ENCODE data around the gene ZNF687. TPM values are rescaled to one million over a fixed set of nuclear protein-coding genes. Genes with fewer than 3 reads are reported as not detected.

The ZNF687 gene
- total RNA-seq, 2 donors from 2014 or later, result 27.5 to 28.4 TPM

DNA sequence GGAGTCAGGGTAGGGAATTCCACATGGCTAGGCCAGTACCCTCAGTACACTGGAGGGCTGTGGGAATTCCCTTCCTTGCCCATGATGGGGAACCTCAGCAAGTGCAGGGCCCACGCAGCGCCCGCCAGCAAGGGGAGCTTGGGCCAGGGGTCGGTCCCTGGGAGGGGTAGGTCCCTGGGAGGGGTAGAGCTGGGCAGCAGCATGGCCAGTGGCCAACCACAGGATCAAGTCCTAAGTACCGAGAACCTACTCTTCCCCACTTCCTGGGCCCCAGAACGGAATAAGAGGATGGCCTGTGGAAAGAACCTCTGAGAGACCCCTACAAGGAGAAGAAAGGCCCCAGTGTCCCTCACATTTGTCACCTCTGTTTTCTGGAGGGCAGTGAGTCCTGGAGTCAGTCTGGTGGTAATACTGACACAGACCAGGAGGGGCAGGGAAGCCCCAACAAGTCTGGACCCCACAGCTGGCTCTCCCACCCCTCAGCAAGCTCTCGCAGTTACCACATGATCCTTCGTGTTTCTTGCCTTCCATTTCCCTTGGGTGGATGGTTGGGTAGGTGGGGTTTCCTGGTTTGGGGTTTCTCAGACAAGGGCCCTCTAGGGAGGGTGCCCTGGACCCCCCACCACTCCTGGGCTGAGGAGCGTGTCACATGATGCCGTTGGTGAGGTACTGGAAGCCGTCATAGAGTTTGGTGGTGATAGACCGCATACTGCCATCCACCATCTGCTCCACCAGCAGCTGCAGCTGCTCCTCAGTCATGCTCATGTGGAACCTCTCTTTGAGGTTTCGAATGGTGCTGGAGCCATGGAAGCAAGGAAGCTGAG lies 10.3 kb downstream of the ZNF687 start:
- Histone ChIP-seq H3K9ac (ENCODE audit: low read depth in 2 of 2, low read length in 2 of 2) (no peak overlapping the region), H3K4me3 (no peak overlapping the region), H3K9me3 (no peaks in the 10 kb centered on the region), H3K27ac (no peak overlapping the region), H3K27me3 (no peaks in the 10 kb centered on the region), H3K4me1 (no peaks in the 10 kb centered on the region), H3K36me3 (peaks cover 26% of the 10 kb centered on the region)
- no peak for DNase-seq
- intact Hi-C loops (cut with DNase I), result no loop called here
- TF ChIP-seq, protein P1, sequence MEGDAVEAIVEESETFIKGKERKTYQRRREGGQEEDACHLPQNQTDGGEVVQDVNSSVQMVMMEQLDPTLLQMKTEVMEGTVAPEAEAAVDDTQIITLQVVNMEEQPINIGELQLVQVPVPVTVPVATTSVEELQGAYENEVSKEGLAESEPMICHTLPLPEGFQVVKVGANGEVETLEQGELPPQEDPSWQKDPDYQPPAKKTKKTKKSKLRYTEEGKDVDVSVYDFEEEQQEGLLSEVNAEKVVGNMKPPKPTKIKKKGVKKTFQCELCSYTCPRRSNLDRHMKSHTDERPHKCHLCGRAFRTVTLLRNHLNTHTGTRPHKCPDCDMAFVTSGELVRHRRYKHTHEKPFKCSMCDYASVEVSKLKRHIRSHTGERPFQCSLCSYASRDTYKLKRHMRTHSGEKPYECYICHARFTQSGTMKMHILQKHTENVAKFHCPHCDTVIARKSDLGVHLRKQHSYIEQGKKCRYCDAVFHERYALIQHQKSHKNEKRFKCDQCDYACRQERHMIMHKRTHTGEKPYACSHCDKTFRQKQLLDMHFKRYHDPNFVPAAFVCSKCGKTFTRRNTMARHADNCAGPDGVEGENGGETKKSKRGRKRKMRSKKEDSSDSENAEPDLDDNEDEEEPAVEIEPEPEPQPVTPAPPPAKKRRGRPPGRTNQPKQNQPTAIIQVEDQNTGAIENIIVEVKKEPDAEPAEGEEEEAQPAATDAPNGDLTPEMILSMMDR (IDR thresholded peaks at IDR 0.05), result no peak

DNA sequence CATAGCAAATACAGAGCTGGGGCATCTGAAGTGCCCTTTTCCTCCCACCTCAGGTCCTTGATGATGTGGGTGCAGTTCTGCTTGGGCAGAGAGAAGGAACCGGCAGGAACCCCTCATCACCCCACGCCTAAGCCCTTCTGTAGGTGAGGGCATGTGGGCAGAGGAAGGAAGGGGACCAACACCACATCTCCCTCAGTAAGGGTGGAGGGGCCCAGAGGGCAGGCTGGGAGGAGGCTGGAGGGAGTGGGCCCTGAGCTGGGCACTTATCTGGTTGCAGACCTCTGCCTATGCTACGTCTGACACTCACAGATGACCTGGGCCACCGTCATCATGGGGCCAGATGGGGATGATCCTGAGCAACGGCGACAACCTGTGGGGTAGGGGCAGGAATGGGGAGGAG lies 11.0 kb downstream of the ZNF687 start:
- Histone ChIP-seq H3K27ac (no peak overlapping the region), H3K4me3 (no peak overlapping the region), H3K9me3 (no peaks in the 10 kb centered on the region), H3K36me3 (peaks cover 24% of the 10 kb centered on the region), H3K4me1 (no peaks in the 10 kb centered on the region), H3K27me3 (no peaks in the 10 kb centered on the region), H3K9ac (ENCODE audit: low read depth in 2 of 2, low read length in 2 of 2) (no peak overlapping the region)
- TF ChIP-seq, protein P1 (IDR thresholded peaks at IDR 0.05), result no peak
- DNase-seq, result no peak
- intact Hi-C loops (cut with DNase I), result no loop called here

DNA sequence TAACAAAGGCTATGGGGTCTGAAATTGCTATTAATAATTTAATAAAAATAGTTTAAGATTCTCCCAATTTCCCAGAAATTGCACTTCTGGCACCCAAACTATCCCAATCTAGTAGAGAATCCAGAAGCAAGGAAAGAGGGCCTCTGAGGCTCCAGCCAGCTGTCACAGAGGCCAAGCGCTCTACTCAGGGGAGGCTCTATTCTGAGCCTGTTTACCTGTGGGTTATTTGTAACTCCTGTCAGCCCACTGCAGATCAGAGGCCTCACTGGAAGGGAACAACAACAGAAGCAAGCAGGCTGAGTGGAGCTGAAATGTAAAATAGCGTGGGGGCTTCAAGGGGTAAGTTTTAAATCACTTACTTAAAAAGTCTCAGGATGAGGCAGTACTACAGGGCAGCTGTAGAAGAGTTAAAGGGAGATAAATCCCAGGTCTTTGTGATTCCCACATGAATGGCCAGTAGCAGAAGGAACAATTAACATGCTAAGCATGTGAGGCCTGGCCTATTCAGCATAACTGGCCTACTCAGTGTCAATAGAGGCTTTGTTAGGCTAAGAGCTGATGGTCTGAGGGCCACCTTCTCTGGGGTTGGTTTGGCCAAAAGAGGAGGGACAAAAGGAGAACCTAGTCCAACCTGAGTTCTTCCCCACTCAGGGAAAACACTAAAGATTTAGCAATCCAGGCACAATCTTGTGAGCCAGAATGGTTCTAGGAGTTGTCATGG lies 12.8 kb downstream of the ZNF687 start:
- intact Hi-C loops (cut with DNase I), result no loop called here
- no peaks in the 10 kb centered on the region for H3K9me3 ChIP-seq
- peaks cover 41% of the 10 kb centered on the region for H3K36me3 ChIP-seq
- TF ChIP-seq, protein P1 (IDR thresholded peaks at IDR 0.05), result no peak
- H3K4me3 ChIP-seq, result no peak overlapping the region
- no peaks in the 10 kb centered on the region for H3K27me3 ChIP-seq
- no peak overlapping the region for H3K9ac ChIP-seq (ENCODE audit: low read depth in 2 of 2, low read length in 2 of 2)
- H3K27ac ChIP-seq, result no peak overlapping the region
- H3K4me1 ChIP-seq, result no peaks in the 10 kb centered on the region
- DNase-seq, result no peak

DNA sequence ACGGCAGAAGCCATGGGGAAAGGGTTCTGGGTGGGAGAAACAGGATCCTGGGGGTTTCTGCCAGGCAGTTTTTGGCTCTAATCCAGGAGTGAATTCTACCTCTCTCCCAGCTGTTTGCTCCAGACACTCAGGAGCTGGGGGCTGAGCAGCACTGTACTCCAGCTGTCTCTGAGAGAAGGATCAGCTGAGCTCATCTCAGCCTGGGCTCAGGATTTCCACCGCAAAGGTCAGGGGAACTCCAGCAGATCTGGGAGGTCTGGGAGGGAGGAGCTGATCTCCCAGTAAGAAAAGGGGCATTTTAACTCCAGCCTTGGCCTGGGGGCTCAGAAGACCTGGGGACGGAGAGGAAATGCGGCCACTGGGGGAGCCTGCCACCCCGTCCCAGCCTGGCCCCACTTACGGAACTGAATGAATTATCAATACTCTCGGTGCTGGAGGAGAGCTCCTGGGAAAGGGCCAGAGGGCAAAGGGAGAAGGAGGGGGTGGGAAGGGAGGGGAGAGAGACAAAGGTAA lies 27.8 kb downstream of the ZNF687 start:
- intact Hi-C loops (cut with DNase I), result no loop called here
- TF ChIP-seq, protein P1 (IDR thresholded peaks at IDR 0.05), result no peak
- Histone ChIP-seq H3K36me3 (peaks cover 20% of the 10 kb centered on the region), H3K9me3 (no peaks in the 10 kb centered on the region), H3K27me3 (no peaks in the 10 kb centered on the region), H3K4me1 (no peaks in the 10 kb centered on the region), H3K4me3 (no peak overlapping the region), H3K27ac (no peak overlapping the region), H3K9ac (ENCODE audit: low read depth in 2 of 2, low read length in 2 of 2) (no peak overlapping the region)
- DNase-seq, result no peak

DNA sequence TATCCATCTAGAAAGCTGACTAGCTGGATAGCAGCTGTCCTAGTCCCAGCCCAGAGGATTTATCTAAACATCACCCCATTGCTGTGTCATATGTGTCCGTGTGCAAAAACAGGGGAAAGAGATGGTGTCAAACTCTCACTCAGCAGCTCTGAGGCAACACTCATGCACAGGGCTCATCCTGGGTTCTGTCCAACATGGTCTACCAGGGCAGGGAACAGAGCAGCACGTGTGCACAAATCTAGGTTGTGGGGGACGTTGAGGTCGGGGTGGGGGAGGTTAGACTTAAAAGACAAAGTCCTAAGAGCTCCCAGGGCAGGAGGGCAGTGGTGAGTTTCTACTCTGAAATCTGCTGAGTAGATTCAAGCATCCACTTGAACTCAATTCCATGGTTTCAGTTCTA lies 28.9 kb downstream of the ZNF687 start:
- intact Hi-C loops (cut with DNase I), result no loop called here
- no peak overlapping the region for H3K4me3 ChIP-seq
- DNase-seq, result no peak
- no peaks in the 10 kb centered on the region for H3K9me3 ChIP-seq
- TF ChIP-seq, protein P1 (IDR thresholded peaks at IDR 0.05), result no peak
- H3K4me1 ChIP-seq, result no peaks in the 10 kb centered on the region
- no peak overlapping the region for H3K9ac ChIP-seq (ENCODE audit: low read depth in 2 of 2, low read length in 2 of 2)
- peak overlapping the region; percentile 62 for H3K27ac ChIP-seq
- no peaks in the 10 kb centered on the region for H3K27me3 ChIP-seq
- peaks cover 19% of the 10 kb centered on the region for H3K36me3 ChIP-seq

All from colonic mucosa (tissue), 4 donors.